H1 (cell line): Measurements from ENCODE around the gene NPIPA8. TPM values are rescaled to one million over a fixed set of nuclear protein-coding genes. Genes with fewer than 3 reads are reported as not detected.
"Not testable (repeated sequence)": the region's sequence is repeated elsewhere in the genome, so short reads cannot be mapped to it uniquely, and the experiment has no call there.

Source experiments
- CTCF ChIA-PET: fragments of 300-600 bp; sonication (Branson Sonifier 250); formaldehyde crosslinking; loops from one replicate; lab custom pipeline; 2021; ENCODE audit not compliant: partially characterized antibody; lab: Charles Lee
- POLR2A ChIA-PET: fragments of 300-600 bp; sonication (Branson Sonifier 250); formaldehyde crosslinking; loops from one replicate; lab custom pipeline; 2021; ENCODE audit warnings: inconsistent platforms; ENCODE audit not compliant: partially characterized antibody; lab: Charles Lee
- DNase-seq, 2 experiments: peaks; one replicate each; pipeline versions ENCODE4 v3.0.0 to v3.0.0-alpha.2; 2010 to 2022; ENCODE audit warnings: low spot score in 2 of 2, low read depth in 1 of 2, mixed read lengths in 1 of 2
- FAIRE-seq: peaks from 2 replicates; lab custom pipeline; 2011; peaks lifted over from hg19 to GRCh38; lab: Jason Lieb, UNC
- H2AFZ ChIP-seq: 2 replicates; pipeline ENCODE4 v1.8.1; 2012; ENCODE audit warnings: low read length, inconsistent platforms
- H2AK5ac ChIP-seq: 2 replicates; pipeline ENCODE4 v1.6.1; 2013; ENCODE audit warnings: low read depth, low read length
- H2BK120ac ChIP-seq: replicated peaks from 2 replicates; pipeline ENCODE3; 2013; ENCODE audit warnings: low read depth, low read length, inconsistent platforms
- H2BK12ac ChIP-seq: 2 replicates; pipeline ENCODE4 v1.6.1; 2013; ENCODE audit warnings: low read depth, low read length
- H2BK15ac ChIP-seq: 2 replicates; pipeline ENCODE4 v1.6.1; 2013; ENCODE audit warnings: low read length
- H2BK20ac ChIP-seq: 2 replicates; pipeline ENCODE4 v1.6.1; 2013; ENCODE audit warnings: low read length
- H2BK5ac ChIP-seq: 2 replicates; pipeline ENCODE4 v1.6.1; 2013; ENCODE audit warnings: low read depth, low read length
- H3K14ac ChIP-seq: 2 replicates; pipeline ENCODE4 v1.6.1; 2013; ENCODE audit warnings: inconsistent platforms; ENCODE audit not compliant: insufficient read length
- H3K18ac ChIP-seq: 2 replicates; pipeline ENCODE4 v1.6.1; 2013; ENCODE audit warnings: low read length; ENCODE audit errors: extremely low read depth
- H3K23ac ChIP-seq: 2 replicates; pipeline ENCODE4 v1.6.1; 2013; ENCODE audit warnings: inconsistent platforms; ENCODE audit not compliant: insufficient read length
- H3K23me2 ChIP-seq: 2 replicates; pipeline ENCODE4 v1.6.1; 2013; ENCODE audit warnings: low read depth, low read length
- H3K27ac ChIP-seq: 2 replicates; pipeline ENCODE4 v1.6.1; 2011; ENCODE audit warnings: low read depth, low read length, inconsistent platforms
- H3K27me3 ChIP-seq, 4 experiments: replicated peaks in 1 of 4; 1 replicate in 1 of 4; 2 replicates in 3 of 4; pipeline versions ENCODE4 v1.6.1 to v1.8.1; 2011 to 2013; ENCODE audit warnings: low read length in 3 of 4, mild to moderate bottlenecking in 3 of 4, inconsistent platforms in 2 of 4, mixed read lengths in 2 of 4, moderate library complexity in 1 of 4; ENCODE audit not compliant: control insufficient read depth in 3 of 4, insufficient read depth in 3 of 4; ENCODE audit errors: extremely low read depth in 1 of 4
- H3K36me3 ChIP-seq, 4 experiments: 2 replicates each; pipeline versions ENCODE4 v1.6.1 to v1.8.1; 2011 to 2013; ENCODE audit warnings: mild to moderate bottlenecking in 4 of 4, low read length in 3 of 4, moderate library complexity in 2 of 4, control low read depth in 1 of 4, inconsistent platforms in 1 of 4; ENCODE audit not compliant: insufficient read depth in 4 of 4, control insufficient read depth in 2 of 4
- H3K4ac ChIP-seq: replicated peaks from 2 replicates; pipeline ENCODE3; 2013; ENCODE audit warnings: low read length, low read depth, mixed read lengths, inconsistent platforms; ENCODE audit not compliant: insufficient read length
- H3K4me1 ChIP-seq, 4 experiments: replicated peaks in 1 of 4; 1 replicate in 1 of 4; 2 replicates in 3 of 4; pipeline versions ENCODE4 v1.6.1 to v1.8.1; 2011 to 2013; ENCODE audit warnings: low read length in 3 of 4, inconsistent platforms in 2 of 4, mixed read lengths in 1 of 4; ENCODE audit not compliant: insufficient read depth in 4 of 4, control insufficient read depth in 3 of 4
- H3K4me2 ChIP-seq, 2 experiments: 2 replicates each; pipeline versions ENCODE4 v1.6.1 to v1.8.1; 2011 to 2013; ENCODE audit warnings: low read depth in 2 of 2, low read length in 2 of 2, control low read depth in 1 of 2, inconsistent platforms in 1 of 2, mild to moderate bottlenecking in 1 of 2; ENCODE audit not compliant: insufficient read depth in 1 of 2
- H3K4me3 ChIP-seq, 4 experiments: fragments of 200-600, 300-600 bp in 1 of 4; sonication (generic), shearing (Covaris generic), sonication (Bioruptor Twin) in 1 of 4; 2 replicates each; pipeline versions ENCODE4 v1.5.1 to v1.8.1; 2011 to 2016; ENCODE audit warnings: low read length in 4 of 4, low read depth in 3 of 4, control low read depth in 2 of 4, inconsistent platforms in 2 of 4, mild to moderate bottlenecking in 2 of 4, mixed read lengths in 1 of 4, moderate library complexity in 1 of 4; ENCODE audit not compliant: insufficient read depth in 2 of 4; ENCODE audit errors: extremely low read depth in 1 of 4
- H3K56ac ChIP-seq: replicated peaks from 2 replicates; pipeline ENCODE3; 2013; ENCODE audit warnings: low read depth, mild to moderate bottlenecking, mixed read lengths, low read length, inconsistent platforms; ENCODE audit not compliant: insufficient read length
- H3K79me1 ChIP-seq: 2 replicates; pipeline ENCODE4 v1.6.1; 2013; ENCODE audit warnings: low read depth, low read length, control low read depth
- H3K79me2 ChIP-seq, 2 experiments: 2 replicates each; pipeline versions ENCODE4 v1.6.1 to v1.8.1; 2012 to 2013; ENCODE audit warnings: low read length in 2 of 2, mild to moderate bottlenecking in 2 of 2, inconsistent platforms in 1 of 2; ENCODE audit not compliant: insufficient read depth in 2 of 2, control insufficient read depth in 1 of 2
- H3K9ac ChIP-seq, 4 experiments: replicated peaks in 1 of 4; 1 replicate in 1 of 4; 2 replicates in 3 of 4; pipeline versions ENCODE4 v1.6.1 to v1.8.1; 2011 to 2013; ENCODE audit warnings: low read depth in 3 of 4, low read length in 3 of 4, control low read depth in 2 of 4, mild to moderate bottlenecking in 2 of 4, moderate library complexity in 2 of 4, inconsistent platforms in 1 of 4; ENCODE audit errors: extremely low read depth in 1 of 4
- H3K9me3 ChIP-seq, 2 experiments: 2 replicates each; pipeline versions ENCODE4 v1.6.1 to v1.8.1; 2012 to 2013; ENCODE audit warnings: mild to moderate bottlenecking in 2 of 2, moderate library complexity in 2 of 2, control low read depth in 1 of 2, inconsistent platforms in 1 of 2, low read depth in 1 of 2, low read length in 1 of 2, mixed read lengths in 1 of 2; ENCODE audit not compliant: insufficient read depth in 2 of 2
- H4K20me1 ChIP-seq, 2 experiments: replicated peaks in 1 of 2; 2 replicates each; pipeline versions ENCODE3 to v1.8.1; 2011 to 2013; ENCODE audit warnings: inconsistent platforms in 2 of 2, low read length in 2 of 2, mild to moderate bottlenecking in 1 of 2; ENCODE audit not compliant: insufficient read depth in 2 of 2, control insufficient read depth in 1 of 2
- H4K5ac ChIP-seq: 2 replicates; pipeline ENCODE4 v1.6.1; 2013; ENCODE audit warnings: low read length, low read depth, mixed read lengths, inconsistent platforms; ENCODE audit not compliant: insufficient read length
- H4K8ac ChIP-seq: 2 replicates; pipeline ENCODE4 v1.8.0; 2013; ENCODE audit warnings: mild to moderate bottlenecking, moderate library complexity, low read length, inconsistent platforms; ENCODE audit not compliant: insufficient read depth; ENCODE audit errors: extremely low read depth
- H4K91ac ChIP-seq: replicated peaks from 2 replicates; pipeline ENCODE3; 2013; ENCODE audit warnings: low read length, mixed read lengths, inconsistent platforms; ENCODE audit not compliant: insufficient read length
- WGBS, 2 experiments: shearing (Covaris generic) in 1 of 2; methylation state at CpG; one replicate each; pipeline versions ENCODE4 v1.1.6 to v1.1.7; 2013 to 2015; ENCODE audit warnings: low lambda C conversion rate in 2 of 2, mixed read lengths in 2 of 2, inconsistent platforms in 1 of 2, low coverage in 1 of 2, missing lambda C conversion rate in 1 of 2; ENCODE audit not compliant: insufficient replicate concordance in 2 of 2, insufficient coverage in 1 of 2, insufficient read length in 1 of 2; ENCODE audit errors: extremely low coverage in 1 of 2, missing lambda C conversion rate in 1 of 2; 5-methylcytosine and 5-hydroxymethylcytosine counted together
- polyA plus RNA-seq, 7 experiments: library from polyadenylated mRNA; depleted of rRNA in 3 of 7; stranded (reverse) in 5 of 7; unstranded in 2 of 7; fragments of >200 nt in 5 of 7; fragments of 200-250 nt in 2 of 7; gene quantifications; 1 replicate in 5 of 7; 2 replicates in 1 of 7; 4 replicates in 1 of 7; pipeline versions ENCODE4 v1.2.1 to v1.2.3, GENCODE V29; 2011 to 2013; ENCODE audit warnings: missing spikeins in 2 of 7, mixed read lengths in 2 of 7
- total RNA-seq: library from RNA; stranded (reverse); fragmentation: NEBNext Ultra II Directional; extraction: Animal tissue kit (Norgen Biotek cat#: 25700); gene quantifications from 2 replicates; pipeline ENCODE4 v1.2.1, GENCODE V29; 2021

NPIPA8 gene
- total and polyA plus RNA-seq, 2 of the 8 experiments (the other 6 are each of a cell fraction or from before 2014, with no cell fraction given), result 1.1 to 13.8 TPM

- H3K36me3 ChIP-seq, H2AFZ ChIP-seq, H3K79me2 ChIP-seq, H4K91ac ChIP-seq, H2BK15ac ChIP-seq, H3K27me3 ChIP-seq, H3K18ac ChIP-seq, H2BK12ac ChIP-seq, H2AK5ac ChIP-seq, FAIRE-seq, H3K27ac ChIP-seq, CTCF ChIA-PET, H3K4me3 ChIP-seq, H3K4me2 ChIP-seq, H3K9me3 ChIP-seq, H3K4ac ChIP-seq, H3K23ac ChIP-seq, POLR2A ChIA-PET, H4K5ac ChIP-seq, H3K14ac ChIP-seq, H3K9ac ChIP-seq, H4K8ac ChIP-seq, H3K4me1 ChIP-seq, H2BK120ac ChIP-seq, H2BK20ac ChIP-seq, H3K23me2 ChIP-seq, H2BK5ac ChIP-seq, H3K79me1 ChIP-seq, H3K56ac ChIP-seq, DNase-seq, H4K20me1 ChIP-seq: not testable (repeated sequence)
- WGBS, 2 experiments, result no CpG with 5 or more reads among the region's 1 CpG
Observed at GRCh38 chr16:18297714-18298113, 38.8 kb downstream of the NPIPA8 start.

DNA sequence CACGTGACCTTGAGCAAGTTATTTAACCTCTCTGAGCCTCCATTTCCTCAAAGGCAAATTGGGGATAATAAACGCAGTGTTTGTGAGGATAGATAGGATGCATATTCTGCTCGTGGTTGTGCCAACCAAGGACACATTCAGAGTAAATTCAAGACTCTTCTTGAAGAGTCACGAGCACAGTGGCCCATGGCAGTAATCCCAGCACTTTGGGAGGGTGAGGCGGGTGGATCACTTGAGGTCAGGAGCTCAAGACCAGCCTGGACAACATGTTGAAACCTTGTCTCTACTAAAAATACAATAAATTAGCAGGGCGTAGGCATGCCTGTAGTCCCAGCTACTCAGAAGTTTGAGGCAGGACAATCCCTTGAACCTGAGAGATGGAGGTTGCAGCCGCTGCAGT lies 39.6 kb downstream of the NPIPA8 start:
- H3K18ac ChIP-seq, H3K79me2 ChIP-seq, H4K8ac ChIP-seq, H3K4me2 ChIP-seq, H3K36me3 ChIP-seq, H2BK15ac ChIP-seq, CTCF ChIA-PET, H3K9ac ChIP-seq, H3K4ac ChIP-seq, H3K27ac ChIP-seq, H3K23me2 ChIP-seq, H3K27me3 ChIP-seq, DNase-seq, H3K4me1 ChIP-seq, H2BK120ac ChIP-seq, H2BK20ac ChIP-seq, H2AFZ ChIP-seq, H4K5ac ChIP-seq, H3K56ac ChIP-seq, POLR2A ChIA-PET, H3K23ac ChIP-seq, H2BK5ac ChIP-seq, H2BK12ac ChIP-seq, FAIRE-seq, H3K14ac ChIP-seq, H4K91ac ChIP-seq, H3K79me1 ChIP-seq, H3K9me3 ChIP-seq, H4K20me1 ChIP-seq, H2AK5ac ChIP-seq, H3K4me3 ChIP-seq: not testable (repeated sequence)
- no CpG with 5 or more reads among the region's 7 CpGs for WGBS, 2 experiments
